Type B pancreatic cell (in vitro differentiated cells): Measurements from ENCODE around the gene DNAJC27. TPM values are rescaled to one million over a fixed set of nuclear protein-coding genes. Genes with fewer than 3 reads are reported as not detected.

ENCODE experiments used
- DNase-seq: peaks from one replicate; pipeline ENCODE4 v3.0.0; 2021; ENCODE audit warnings: mixed read lengths; ENCODE audit not compliant: unreplicated experiment; ENCODE audit errors: extremely low spot score
- H3K27ac Mint-ChIP-seq: 2 replicates; pipeline ENCODE4 v1.8.0; 2021; ENCODE audit warnings: mild to moderate bottlenecking, mixed read lengths
- H3K27me3 Mint-ChIP-seq: 2 replicates; pipeline ENCODE4 v1.8.0; 2021; ENCODE audit warnings: mixed read lengths
- H3K36me3 Mint-ChIP-seq: 2 replicates; pipeline ENCODE4 v1.8.0; 2021; ENCODE audit warnings: mixed read lengths
- H3K4me1 Mint-ChIP-seq: one replicate; pipeline ENCODE4 v1.8.0; 2021; ENCODE audit warnings: mixed read lengths; ENCODE audit not compliant: unreplicated experiment
- H3K4me3 Mint-ChIP-seq: 2 replicates; pipeline ENCODE4 v1.8.0; 2021; ENCODE audit warnings: mild to moderate bottlenecking, mixed read lengths
- H3K9me3 Mint-ChIP-seq: 2 replicates; pipeline ENCODE4 v1.8.0; 2021; ENCODE audit warnings: mixed read lengths
- CTCF ChIP-seq: fragments of 200-600 bp; sonication (generic); conservative IDR thresholded peaks from 2 replicates; pipeline ENCODE4 v1.5.0; 2021; ENCODE audit warnings: antibody characterized with exemption, mild to moderate bottlenecking
- total RNA-seq: library from RNA; stranded (reverse); gene quantifications from 2 replicates; pipeline ENCODE4 v1.2.1, GENCODE V29; 2021; ENCODE audit warnings: low replicate concordance

The DNAJC27 gene
- total RNA-seq, 1 donor from 2014 or later = 7.5 TPM

- Mint-ChIP-seq H3K27me3 (no peaks in the 10 kb centered on the region), H3K9me3 (peaks cover 31% of the 10 kb centered on the region), H3K4me3 (no peak overlapping the region), H3K4me1 (no peaks in the 10 kb centered on the region), H3K27ac (no peak overlapping the region), H3K36me3 (peaks cover 45% of the 10 kb centered on the region)
- no peak for DNase-seq
- TF ChIP-seq CTCF = no peak
Measured at GRCh38 chr2:24893934-24894333, 77.8 kb downstream of the DNAJC27 start.

Other genes starting within 250 kb of the DNAJC27 start
- 23.1 TPM in 2 replicates for gene PTRHD1, start 178.6 kb downstream of the DNAJC27 start, total RNA-seq
- 14.4 and 39.7 TPM in 2 replicates for gene CENPO, start 178.5 kb downstream of the DNAJC27 start, total RNA-seq
- gene ADCY3, start 51.7 kb downstream of the DNAJC27 start, total RNA-seq = 22.1 and 46.2 TPM in 2 replicates
- 5.3 and 12.4 TPM in 2 replicates for gene EFR3B, start 70.1 kb upstream of the DNAJC27 start, total RNA-seq
- gene POMC, start 196.6 kb upstream of the DNAJC27 start, total RNA-seq = 0.87 and 1.5 TPM in 2 replicates